H9 (cell line): ENCODE results near the gene TNRC6C. TPM values are rescaled to one million over a fixed set of nuclear protein-coding genes. Genes with fewer than 3 reads are reported as not detected.

Experiments used
- DNase-seq: peaks from one replicate; pipeline ENCODE4 v3.0.0-alpha.2; 2017
- H2AFZ ChIP-seq: one replicate; pipeline ENCODE4 v1.6.1; 2013; ENCODE audit warnings: mild to moderate bottlenecking, low read length, control low read depth, moderate library complexity
- H2AK5ac ChIP-seq: 2 replicates; pipeline ENCODE4 v1.6.1; 2013; ENCODE audit warnings: low read length, control low read depth, mixed read lengths; ENCODE audit not compliant: insufficient read length
- H2BK120ac ChIP-seq: one replicate; pipeline ENCODE4 v1.6.1; 2013; ENCODE audit warnings: low read depth, mild to moderate bottlenecking, low read length, control low read depth, inconsistent platforms; ENCODE audit not compliant: poor library complexity, severe bottlenecking
- H2BK12ac ChIP-seq: 2 replicates; pipeline ENCODE4 v1.6.1; 2013; ENCODE audit warnings: low read length, control low read depth, mixed read lengths, low read depth; ENCODE audit not compliant: insufficient read length
- H2BK15ac ChIP-seq: 2 replicates; pipeline ENCODE4 v1.6.1; 2013; ENCODE audit warnings: low read depth, low read length, control low read depth
- H2BK20ac ChIP-seq: one replicate; pipeline ENCODE4 v1.6.1; 2013; ENCODE audit warnings: low read depth, mild to moderate bottlenecking, low read length, control low read depth, inconsistent platforms; ENCODE audit not compliant: poor library complexity, severe bottlenecking
- H2BK5ac ChIP-seq: 2 replicates; pipeline ENCODE4 v1.6.1; 2013; ENCODE audit warnings: low read length, control low read depth, mixed read lengths; ENCODE audit not compliant: insufficient read length
- H3K14ac ChIP-seq: 2 replicates; pipeline ENCODE4 v1.6.1; 2013; ENCODE audit warnings: low read length, control low read depth; ENCODE audit not compliant: insufficient read depth
- H3K18ac ChIP-seq: 2 replicates; pipeline ENCODE4 v1.6.1; 2013; ENCODE audit warnings: low read depth, mild to moderate bottlenecking, mixed read lengths, low read length, control low read depth; ENCODE audit not compliant: insufficient read length
- H3K23ac ChIP-seq: 2 replicates; pipeline ENCODE4 v1.6.1; 2013; ENCODE audit warnings: low read length, control low read depth, mixed read lengths, low read depth; ENCODE audit not compliant: insufficient read length
- H3K23me2 ChIP-seq: 2 replicates; pipeline ENCODE4 v1.6.1; 2013; ENCODE audit warnings: low read depth, mild to moderate bottlenecking, mixed read lengths, low read length, control low read depth; ENCODE audit not compliant: insufficient read length, poor library complexity, severe bottlenecking
- H3K27ac ChIP-seq: 2 replicates; pipeline ENCODE4 v1.5.1; 2013; ENCODE audit warnings: low read length, control low read depth, mixed read lengths, low read depth; ENCODE audit not compliant: insufficient read length
- H3K27me3 ChIP-seq: 2 replicates; pipeline ENCODE4 v1.6.1; 2013; ENCODE audit warnings: low read length, control low read depth, inconsistent platforms; ENCODE audit not compliant: insufficient read depth
- H3K4ac ChIP-seq: 2 replicates; pipeline ENCODE4 v1.6.1; 2013; ENCODE audit warnings: low read depth, mild to moderate bottlenecking, control low read depth, inconsistent platforms, low read length, moderate library complexity
- H3K4me1 ChIP-seq: 2 replicates; pipeline ENCODE4 v1.6.1; 2013; ENCODE audit warnings: low read length, control low read depth, inconsistent platforms; ENCODE audit not compliant: insufficient read depth
- H3K4me2 ChIP-seq: 2 replicates; pipeline ENCODE4 v1.6.1; 2013; ENCODE audit warnings: low read length, control low read depth, mixed read lengths; ENCODE audit not compliant: insufficient read length, insufficient read depth
- H3K56ac ChIP-seq: 2 replicates; pipeline ENCODE4 v1.6.1; 2013; ENCODE audit warnings: low read depth, mild to moderate bottlenecking, mixed read lengths, low read length, control low read depth; ENCODE audit not compliant: insufficient read length
- H3K79me1 ChIP-seq: 2 replicates; pipeline ENCODE4 v1.6.1; 2013; ENCODE audit warnings: low read depth, mild to moderate bottlenecking, moderate library complexity, low read length, control low read depth, inconsistent platforms; ENCODE audit not compliant: insufficient read depth, poor library complexity, severe bottlenecking
- H3K79me2 ChIP-seq: 2 replicates; pipeline ENCODE4 v1.6.1; 2013; ENCODE audit warnings: low read length, control low read depth, inconsistent platforms; ENCODE audit not compliant: insufficient read depth
- H3K9ac ChIP-seq: 2 replicates; pipeline ENCODE4 v1.6.1; 2013; ENCODE audit warnings: low read length, control low read depth, mixed read lengths; ENCODE audit not compliant: insufficient read length; ENCODE audit errors: extremely low read depth
- H3K9me3 ChIP-seq: one replicate; pipeline ENCODE4 v1.6.1; 2013; ENCODE audit warnings: low read depth, low read length, inconsistent platforms; ENCODE audit not compliant: control insufficient read depth
- H3T11ph ChIP-seq: one replicate; pipeline ENCODE4 v1.6.1; 2013; ENCODE audit warnings: mild to moderate bottlenecking, low read length, control low read depth, inconsistent platforms
- H4K20me1 ChIP-seq: one replicate; pipeline ENCODE4 v1.6.1; 2013; ENCODE audit not compliant: control insufficient read depth, insufficient read length, insufficient read depth
- H4K5ac ChIP-seq: 2 replicates; pipeline ENCODE4 v1.6.1; 2013; ENCODE audit warnings: low read depth, mild to moderate bottlenecking, mixed read lengths, low read length, control low read depth; ENCODE audit not compliant: insufficient read length
- H4K8ac ChIP-seq: replicated peaks from 2 replicates; pipeline ENCODE4 v1.6.1; 2013; ENCODE audit warnings: low read length, control low read depth, mixed read lengths, low read depth; ENCODE audit not compliant: insufficient read length
- H4K91ac ChIP-seq: 2 replicates; pipeline ENCODE4 v1.6.1; 2013; ENCODE audit warnings: low read depth, mild to moderate bottlenecking, moderate library complexity, mixed read lengths, low read length, control low read depth; ENCODE audit not compliant: insufficient read length
- H3K27ac Mint-ChIP-seq, 3 experiments: 2 replicates in 2 of 3; 3 replicates in 1 of 3; pipeline ENCODE4 v1.8.0; 2020 to 2021; ENCODE audit warnings: mixed read lengths in 3 of 3, mild to moderate bottlenecking in 1 of 3, moderate library complexity in 1 of 3
- H3K27me3 Mint-ChIP-seq: 2 replicates; pipeline ENCODE4 v1.8.0; 2021; ENCODE audit warnings: low read depth, mild to moderate bottlenecking, moderate library complexity, mixed read lengths
- H3K36me3 Mint-ChIP-seq, 3 experiments: 2 replicates in 2 of 3; 3 replicates in 1 of 3; pipeline ENCODE4 v1.8.0; 2020 to 2021; ENCODE audit warnings: low read depth in 3 of 3, mixed read lengths in 3 of 3; ENCODE audit not compliant: insufficient read depth in 1 of 3
- H3K4me1 Mint-ChIP-seq, 2 experiments: 2 replicates each; pipeline ENCODE4 v1.8.0; 2020; ENCODE audit warnings: mixed read lengths in 2 of 2
- H3K4me3 Mint-ChIP-seq, 2 experiments: 2 replicates in 1 of 2; 3 replicates in 1 of 2; pipeline ENCODE4 v1.8.0; 2020 to 2021; ENCODE audit warnings: mild to moderate bottlenecking in 2 of 2, mixed read lengths in 2 of 2, moderate library complexity in 1 of 2
- H3K9me3 Mint-ChIP-seq, 2 experiments: 2 replicates in 1 of 2; 3 replicates in 1 of 2; pipeline ENCODE4 v1.8.0; 2020; ENCODE audit warnings: mild to moderate bottlenecking in 2 of 2, mixed read lengths in 2 of 2, moderate library complexity in 1 of 2
- WGBS: extraction: QIAGEN DNeasy Blood & Tissue Kit; methylation state at CpG from one replicate; pipeline ENCODE4 v1.1.7; 2013; ENCODE audit warnings: missing lambda C conversion rate, low lambda C conversion rate, mixed read lengths; ENCODE audit not compliant: insufficient read length; ENCODE audit errors: extremely low coverage; 5-methylcytosine and 5-hydroxymethylcytosine counted together
- total RNA-seq: library from RNA; stranded (reverse); gene quantifications from 2 replicates; pipeline ENCODE4 v1.2.1, GENCODE V29; 2021
- TF ChIP-seq, protein P1 (sequence below): fragments of 200-600 bp; sonication (generic); conservative IDR thresholded peaks from 3 replicates; pipeline ENCODE4 v1.8.0; 2021; ENCODE audit warnings: antibody characterized with exemption, mild to moderate bottlenecking

Gene TNRC6C
- total RNA-seq, 1 experiment from 2014 or later, result 24.7 TPM

DNA sequence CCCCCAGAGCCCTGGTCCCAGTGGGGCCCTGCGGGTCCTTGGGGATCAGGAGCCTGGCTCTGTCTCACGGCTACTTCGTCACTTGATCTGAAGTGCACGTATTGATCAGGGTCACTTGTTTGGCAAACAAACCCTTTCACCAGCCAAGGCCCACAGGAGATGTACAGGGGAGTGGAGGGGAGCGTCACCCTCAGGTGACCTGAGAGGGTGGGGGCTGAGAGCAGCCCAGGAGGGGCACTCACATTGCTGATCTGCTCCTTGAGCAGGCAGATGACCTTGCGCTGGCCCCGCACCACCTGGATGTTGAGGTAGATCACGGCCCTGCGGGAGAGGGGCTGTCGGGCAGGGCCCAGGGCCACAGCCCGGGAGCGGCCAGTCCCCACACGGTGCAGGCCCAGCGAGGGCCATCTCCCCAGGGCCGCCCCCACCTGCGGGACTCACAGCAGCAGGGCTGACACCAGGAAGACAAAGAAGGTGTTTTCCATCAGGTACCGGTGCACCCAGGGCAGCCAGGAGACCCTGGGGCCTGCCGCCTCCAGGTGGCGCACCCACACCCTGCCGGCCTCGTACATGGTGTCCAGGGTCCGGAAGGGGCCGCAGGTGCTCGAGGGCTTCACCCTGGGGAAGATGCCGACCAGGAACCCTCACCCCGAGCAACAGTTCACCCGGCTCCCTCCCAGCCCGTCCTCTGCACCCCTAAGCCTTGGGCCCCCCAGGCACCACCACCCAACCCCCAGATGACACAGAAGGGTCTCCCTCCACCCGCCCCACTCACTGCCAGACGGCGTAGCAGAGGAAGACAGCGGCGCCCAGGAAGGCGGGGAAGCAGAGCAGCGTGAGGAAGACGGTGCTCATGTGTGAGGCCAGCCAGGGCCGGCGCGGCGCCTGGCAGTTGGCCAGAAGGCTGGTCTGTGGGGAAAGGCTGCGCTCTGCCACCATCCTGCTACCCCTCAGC is 158.8 kb downstream of the TNRC6C start:
- no peaks in the 10 kb centered on the region for H3K9me3 Mint-ChIP-seq
- H3K79me2 ChIP-seq, result no peaks in the 10 kb centered on the region
- H3K9me3 ChIP-seq, result no peaks in the 10 kb centered on the region
- TF ChIP-seq, protein P1, sequence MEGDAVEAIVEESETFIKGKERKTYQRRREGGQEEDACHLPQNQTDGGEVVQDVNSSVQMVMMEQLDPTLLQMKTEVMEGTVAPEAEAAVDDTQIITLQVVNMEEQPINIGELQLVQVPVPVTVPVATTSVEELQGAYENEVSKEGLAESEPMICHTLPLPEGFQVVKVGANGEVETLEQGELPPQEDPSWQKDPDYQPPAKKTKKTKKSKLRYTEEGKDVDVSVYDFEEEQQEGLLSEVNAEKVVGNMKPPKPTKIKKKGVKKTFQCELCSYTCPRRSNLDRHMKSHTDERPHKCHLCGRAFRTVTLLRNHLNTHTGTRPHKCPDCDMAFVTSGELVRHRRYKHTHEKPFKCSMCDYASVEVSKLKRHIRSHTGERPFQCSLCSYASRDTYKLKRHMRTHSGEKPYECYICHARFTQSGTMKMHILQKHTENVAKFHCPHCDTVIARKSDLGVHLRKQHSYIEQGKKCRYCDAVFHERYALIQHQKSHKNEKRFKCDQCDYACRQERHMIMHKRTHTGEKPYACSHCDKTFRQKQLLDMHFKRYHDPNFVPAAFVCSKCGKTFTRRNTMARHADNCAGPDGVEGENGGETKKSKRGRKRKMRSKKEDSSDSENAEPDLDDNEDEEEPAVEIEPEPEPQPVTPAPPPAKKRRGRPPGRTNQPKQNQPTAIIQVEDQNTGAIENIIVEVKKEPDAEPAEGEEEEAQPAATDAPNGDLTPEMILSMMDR, result peak; percentile 77
- no peaks in the 10 kb centered on the region for H4K20me1 ChIP-seq
- no peak overlapping the region for H2BK12ac ChIP-seq
- no peaks in the 10 kb centered on the region for H3K23me2 ChIP-seq
- no peaks in the 10 kb centered on the region for H3K79me1 ChIP-seq
- no peak overlapping the region for H3T11ph ChIP-seq
- no peak overlapping the region for H3K23ac ChIP-seq
- H3K4me1 ChIP-seq, result no peaks in the 10 kb centered on the region
- H3K27me3 ChIP-seq, result no peaks in the 10 kb centered on the region
- peaks cover 2% of the 10 kb centered on the region in 2 experiments; a peak in 3 of 4 replicates for H3K4me1 Mint-ChIP-seq
- H4K91ac ChIP-seq, result no peak overlapping the region
- H3K27ac Mint-ChIP-seq, result peak overlapping the region in 1 of 3 experiments; percentile 90; a peak in 3 of 7 replicates
- peaks cover 0 to 29% (median 4%) of the 10 kb centered on the region in 3 experiments; a peak in 4 of 7 replicates for H3K36me3 Mint-ChIP-seq
- no peak overlapping the region for H3K4ac ChIP-seq
- no peak overlapping the region for H2BK20ac ChIP-seq
- WGBS, result no CpG with 5 or more reads among the region's 41 CpGs
- no peak overlapping the region for H4K5ac ChIP-seq
- no peak overlapping the region for H2AK5ac ChIP-seq
- H3K27me3 Mint-ChIP-seq, result no peaks in the 10 kb centered on the region; the same call in 1 of the 2 replicates
- H4K8ac ChIP-seq, result no peak overlapping the region
- DNase-seq, result peak; percentile 85
- no peak overlapping the region for H3K18ac ChIP-seq
- no peak overlapping the region for H3K56ac ChIP-seq
- no peak overlapping the region for H3K4me3 Mint-ChIP-seq
- H3K9ac ChIP-seq, result no peak overlapping the region
- H2BK15ac ChIP-seq, result no peak overlapping the region
- H2AFZ ChIP-seq, result no peak overlapping the region
- H3K14ac ChIP-seq, result no peak overlapping the region; the same call in 1 of the 2 replicates
- no peak overlapping the region for H2BK120ac ChIP-seq
- no peak overlapping the region for H3K27ac ChIP-seq
- H2BK5ac ChIP-seq, result no peak overlapping the region
- no peak overlapping the region for H3K4me2 ChIP-seq
